GM12878 (cell line): Measurements from ENCODE around the gene CPNE9. TPM values are rescaled to one million over a fixed set of nuclear protein-coding genes. Genes with fewer than 3 reads are reported as not detected.

Source experiments
- BCLAF1 ChIP-seq: fragments of 450-650 bp; IDR thresholded peaks from 2 replicates; pipeline ENCODE4 v1.6.1; 2017; ENCODE audit warnings: antibody characterized with exemption, mild to moderate bottlenecking, moderate library complexity
- FOS ChIP-seq: IDR thresholded peaks from 3 replicates; pipeline ENCODE4 v1.6.1; 2011; ENCODE audit warnings: borderline replicate concordance; ENCODE audit not compliant: insufficient read length; ENCODE audit errors: extremely low read depth
- MLLT1 ChIP-seq: fragments of 450-650 bp; IDR thresholded peaks from 2 replicates; pipeline ENCODE4 v1.6.1; 2016; ENCODE audit warnings: mild to moderate bottlenecking
- NBN ChIP-seq: fragments of 450-650 bp; IDR thresholded peaks from 2 replicates; pipeline ENCODE4 v1.6.1; 2016
- NKRF ChIP-seq: fragments of 450-650 bp; conservative IDR thresholded peaks from 2 replicates; pipeline ENCODE4 v1.6.1; 2017; ENCODE audit warnings: mild to moderate bottlenecking, moderate library complexity
- PAX8 ChIP-seq: fragments of 450-650 bp; IDR thresholded peaks from 2 replicates; pipeline ENCODE4 v1.6.1; 2017; ENCODE audit warnings: mild to moderate bottlenecking, moderate library complexity
- RAD51 ChIP-seq: fragments of 450-650 bp; IDR thresholded peaks from 2 replicates; pipeline ENCODE4 v1.6.1; 2016; ENCODE audit warnings: moderate library complexity, mild to moderate bottlenecking, inconsistent platforms
- SKIL ChIP-seq: fragments of 450-650 bp; IDR thresholded peaks from 2 replicates; pipeline ENCODE4 v1.6.1; 2017; ENCODE audit warnings: mild to moderate bottlenecking, low read depth, inconsistent platforms; ENCODE audit not compliant: poor library complexity, severe bottlenecking
- ZNF622 ChIP-seq: fragments of 450-650 bp; IDR thresholded peaks from 2 replicates; pipeline ENCODE4 v1.6.1; 2017; ENCODE audit warnings: mild to moderate bottlenecking, inconsistent platforms
- polyA plus RNA-seq, 11 experiments: library from polyadenylated mRNA; depleted of rRNA in 4 of 11; unstranded in 6 of 11; stranded (reverse) in 5 of 11; fragments of >200 nt; fragmentation: Nextera tagmentation in 4 of 11; fragmentation: Illumina TruSeq in 1 of 11; extraction: Ambion mirVana in 4 of 11; extraction: Trizol in 1 of 11; gene quantifications; 1 replicate in 1 of 11; 2 replicates in 10 of 11; pipeline versions ENCODE4 v1.2.1 to v1.2.3, GENCODE V29; 2011 to 2016; ENCODE audit warnings: inconsistent platforms in 2 of 11, missing spikeins in 2 of 11, low read depth in 1 of 11
- total RNA-seq, 4 experiments: library from RNA; depleted of rRNA in 3 of 4; stranded (reverse); fragments of >200 nt in 3 of 4; fragmentation: Illumina TruSeq in 1 of 4; extraction: Trizol in 1 of 4; gene quantifications; 2 replicates each; pipeline versions ENCODE4 v1.2.1 to v1.2.3, GENCODE V29; 2013 to 2021

CPNE9 gene
- total and polyA plus RNA-seq, 10 of the 15 experiments (the other 5 are each of a cell fraction or from before 2014, with no cell fraction given), result 0.02 to 0.12 (median 0.05) TPM; not detected in 7

- TF ChIP-seq MLLT1 (no peak), BCLAF1 (no peak), NKRF (no peak), SKIL (no peak), ZNF622 (no peak), PAX8 (no peak), NBN (no peak), FOS (no peak), RAD51 (no peak)
Measured at GRCh38 chr3:9669720-9670432, 33.8 kb upstream of the CPNE9 start (continued).
